WTC11 (cell line): Measurements from ENCODE around the gene SEC61A1. TPM values are rescaled to one million over a fixed set of nuclear protein-coding genes. Genes with fewer than 3 reads are reported as not detected.

ENCODE experiments used
- ATAC-seq: fragments of 200-7000 bp; cut with Tn5 transposase; 2 replicates; pipeline ENCODE4 v1.10.0; 2021; ENCODE audit warnings: mild to moderate bottlenecking, moderate library complexity
- CTCF ChIA-PET: fragments of 300-600 bp; sonication (Branson Sonifier 250); formaldehyde crosslinking; loops from one replicate; lab custom pipeline; 2021; ENCODE audit warnings: antibody characterized with exemption; lab: Charles Lee
- POLR2A ChIA-PET: fragments of 350-600 bp; sonication (Branson Sonifier 250); formaldehyde crosslinking; loops from one replicate; lab custom pipeline; 2021; ENCODE audit warnings: antibody characterized with exemption; lab: Charles Lee
- DNase-seq: peaks from one replicate; pipeline ENCODE4 v3.0.0; 2021; ENCODE audit warnings: low spot score
- H3K27ac Mint-ChIP-seq: 2 replicates; pipeline ENCODE4 v1.8.0; 2021; ENCODE audit warnings: mixed read lengths
- H3K27me3 Mint-ChIP-seq: 2 replicates; pipeline ENCODE4 v1.8.0; 2021; ENCODE audit warnings: low read depth, mild to moderate bottlenecking, moderate library complexity, mixed read lengths
- H3K36me3 Mint-ChIP-seq: 2 replicates; pipeline ENCODE4 v1.8.0; 2021; ENCODE audit warnings: mixed read lengths
- H3K4me1 Mint-ChIP-seq: 2 replicates; pipeline ENCODE4 v1.8.0; 2022; ENCODE audit warnings: mixed read lengths
- H3K4me3 Mint-ChIP-seq: 2 replicates; pipeline ENCODE4 v1.8.0; 2021; ENCODE audit warnings: mild to moderate bottlenecking, moderate library complexity, mixed read lengths
- H3K9me3 Mint-ChIP-seq: 2 replicates; pipeline ENCODE4 v1.8.0; 2021; ENCODE audit warnings: mixed read lengths
- ARID4B ChIP-seq: sonication (generic); formaldehyde crosslinking; IDR thresholded peaks from 2 replicates; pipeline ENCODE4 v1.8.0; 2023; ENCODE audit warnings: missing genetic modification reagents, mild to moderate bottlenecking, borderline replicate concordance
- CBFB ChIP-seq: sonication (generic); formaldehyde crosslinking; IDR thresholded peaks from 2 replicates; pipeline ENCODE4 v1.8.1; 2022; ENCODE audit warnings: mild to moderate bottlenecking, low read depth, missing genetic modification reagents
- CREM ChIP-seq: sonication (generic); formaldehyde crosslinking; IDR thresholded peaks from 2 replicates; pipeline ENCODE4 v1.8.1; 2022; ENCODE audit warnings: mild to moderate bottlenecking, missing genetic modification reagents, moderate library complexity
- E2F4 ChIP-seq: sonication (generic); formaldehyde crosslinking; IDR thresholded peaks from 2 replicates; pipeline ENCODE4 v1.8.1; 2022; ENCODE audit warnings: low read depth, mild to moderate bottlenecking, moderate library complexity, missing genetic modification reagents, borderline replicate concordance
- FOXJ3 ChIP-seq: sonication (generic); formaldehyde crosslinking; IDR thresholded peaks from 2 replicates; pipeline ENCODE4 v1.9.0; 2021; ENCODE audit warnings: missing genetic modification reagents, mild to moderate bottlenecking, borderline replicate concordance
- GTF2I ChIP-seq: fragments of 250-450 bp; sonication (Bioruptor Pico); conservative IDR thresholded peaks from 2 replicates; pipeline ENCODE4 v1.4.0; 2021; ENCODE audit warnings: mild to moderate bottlenecking
- HMGA2 ChIP-seq: fragments of 250-450 bp; sonication (Bioruptor Pico); IDR thresholded peaks from 2 replicates; pipeline ENCODE4 v1.4.0; 2021; ENCODE audit warnings: mild to moderate bottlenecking, moderate library complexity
- MAX ChIP-seq: sonication (generic); formaldehyde crosslinking; IDR thresholded peaks from 2 replicates; pipeline ENCODE4 v1.8.0; 2022; ENCODE audit warnings: mild to moderate bottlenecking, missing genetic modification reagents
- MXD4 ChIP-seq: fragments of 250-450 bp; sonication (Bioruptor Pico); IDR thresholded peaks from 2 replicates; pipeline ENCODE4 v1.8.0; 2021; ENCODE audit warnings: mild to moderate bottlenecking, moderate library complexity, borderline replicate concordance
- NR2C2 ChIP-seq: sonication (generic); formaldehyde crosslinking; IDR thresholded peaks from 2 replicates; pipeline ENCODE4 v1.8.0; 2022; ENCODE audit warnings: mild to moderate bottlenecking, missing genetic modification reagents
- SOX15 ChIP-seq: fragments of 250-450 bp; sonication (Bioruptor Pico); IDR thresholded peaks from 2 replicates; pipeline ENCODE4 v1.9.0; 2021; ENCODE audit warnings: mild to moderate bottlenecking
- TEAD4 ChIP-seq: sonication (generic); formaldehyde crosslinking; IDR thresholded peaks from 2 replicates; pipeline ENCODE4 v1.8.0; 2022; ENCODE audit warnings: mild to moderate bottlenecking, missing genetic modification reagents
- ZMAT4 ChIP-seq: fragments of 250-450 bp; sonication (Bioruptor Pico); IDR thresholded peaks from 2 replicates; pipeline ENCODE4 v1.9.0; 2021; ENCODE audit warnings: mild to moderate bottlenecking
- ZNF219 ChIP-seq: sonication (generic); formaldehyde crosslinking; IDR thresholded peaks from 2 replicates; pipeline ENCODE4 v1.8.0; 2023; ENCODE audit warnings: missing genetic modification reagents, mild to moderate bottlenecking, borderline replicate concordance
- ZNF423 ChIP-seq: fragments of 250-450 bp; sonication (Bioruptor Pico); IDR thresholded peaks from 2 replicates; pipeline ENCODE4 v2.1.2; 2022; ENCODE audit warnings: mild to moderate bottlenecking, moderate library complexity
- ZNF512 ChIP-seq: sonication (generic); formaldehyde crosslinking; IDR thresholded peaks from 2 replicates; pipeline ENCODE4 v1.8.1; 2022; ENCODE audit warnings: missing genetic modification reagents, borderline replicate concordance
- total RNA-seq: library from RNA; stranded (reverse); gene quantifications from 3 replicates; pipeline ENCODE4 v1.2.3, GENCODE V29; 2021

SEC61A1 gene
- total RNA-seq, 1 experiment from 2014 or later = 152 TPM

GRCh38 chr3:128054367-128054766 is 2.1 kb downstream of the SEC61A1 start (continued):
- TF ChIP-seq MXD4 (CRISPR knock-in tag) (no peak), ZNF512 (CRISPR knock-in tag) (no peak), ZNF219 (CRISPR knock-in tag) (no peak), CREM (CRISPR knock-in tag) (no peak), HMGA2 (CRISPR knock-in tag) (no peak), NR2C2 (CRISPR knock-in tag) (no peak), MAX (no peak), ZNF423 (CRISPR knock-in tag) (no peak)

- ChIA-PET CTCF (interaction anchor here (1.9 kb wide), 1 partner anchor 12 kb away, joined by 7 read pairs; no protein-coding TSS in a partner anchor), POLR2A (no interaction called here)
- Mint-ChIP-seq H3K36me3 (peaks cover 73% of the 10 kb centered on the region), H3K9me3 (no peaks in the 10 kb centered on the region), H3K4me1 (peaks cover 24% of the 10 kb centered on the region), H3K27me3 (no peaks in the 10 kb centered on the region), H3K4me3 (no peak overlapping the region), H3K27ac (no peak overlapping the region)
- DNase-seq = no peak
- TF ChIP-seq HMGA2 (CRISPR knock-in tag) = no peak
- TF ChIP-seq FOXJ3 (CRISPR knock-in tag) = no peak
- TF ChIP-seq ZMAT4 (CRISPR knock-in tag) = no peak
- TF ChIP-seq TEAD4 (CRISPR knock-in tag) = no peak
- no peak for TF ChIP-seq CBFB (CRISPR knock-in tag)
- no peak for TF ChIP-seq ARID4B
- TF ChIP-seq E2F4 = no peak
- no peak for TF ChIP-seq SOX15 (CRISPR knock-in tag)
- no peak for TF ChIP-seq GTF2I (CRISPR knock-in tag)
- ATAC-seq = no peak
Observed at GRCh38 chr3:128056258-128056657, 4.0 kb downstream of the SEC61A1 start.
